GM21526 (cell line): ENCODE results near the gene NOPCHAP1.
"Not testable (repeated sequence)": the region's sequence is repeated elsewhere in the genome, so short reads cannot be mapped to it uniquely, and the experiment has no call there.

Source experiments
- ATAC-seq: cut with Tn5 transposase; IDR thresholded peaks from one replicate; pipeline ENCODE4 v1.9.1; 2021; ENCODE audit warnings: moderate library complexity; ENCODE audit not compliant: unreplicated experiment, low FRiP score

Gene NOPCHAP1

GRCh38 chr12:104986022-104986941 lies at the start of gene NOPCHAP1:
Gene NOPCHAP1, plus strand, starts transcription at chr12:104986316. Its CDS starts 37 bp downstream, at chr12:104986353.
- peak; percentile 88 for ATAC-seq

DNA sequence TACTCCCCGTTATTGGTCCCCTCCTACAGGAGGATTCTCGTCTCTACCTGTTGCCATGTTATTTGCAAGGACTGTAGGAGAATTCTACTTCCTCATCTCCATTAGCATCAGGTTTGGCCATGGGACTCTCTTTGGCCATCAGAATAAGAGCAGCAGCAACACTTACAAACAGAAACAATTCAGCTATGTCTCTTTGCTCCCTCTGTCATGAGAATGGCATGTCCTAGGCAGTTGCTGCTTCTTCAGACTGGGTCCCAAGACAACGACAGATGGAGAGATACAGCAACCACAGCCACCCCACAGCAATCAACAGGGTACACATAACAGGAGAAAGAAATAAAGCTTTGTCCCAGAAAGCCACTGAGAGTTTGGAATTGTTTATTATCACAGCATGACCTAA lies 47.7 kb upstream of the NOPCHAP1 start:
- ATAC-seq = no peak

DNA sequence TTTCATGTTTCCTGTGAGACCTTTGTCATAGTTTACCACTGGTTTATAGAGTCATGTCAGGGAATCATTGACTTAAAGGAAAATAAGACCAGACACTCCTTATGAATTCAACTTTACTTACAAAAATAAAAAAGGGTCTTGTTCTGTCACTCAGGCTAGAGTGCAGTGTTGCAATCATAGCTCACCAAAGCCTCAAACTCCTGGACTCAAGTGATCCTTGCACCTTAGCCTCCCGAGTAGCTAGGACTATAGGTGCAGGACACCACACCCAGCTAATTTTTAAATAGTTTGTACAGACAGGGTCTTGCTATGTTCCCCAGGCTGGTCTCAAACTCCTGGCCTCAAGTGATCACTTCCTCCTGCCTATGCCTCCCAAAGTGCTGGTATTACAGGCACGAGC lies 47.0 kb upstream of the NOPCHAP1 start:
- ATAC-seq = no peak

- ATAC-seq = no peak
Measured at GRCh38 chr12:104941454-104941853, 44.7 kb upstream of the NOPCHAP1 start.

GRCh38 chr12:104942075-104942474 lies 44.0 kb upstream of the NOPCHAP1 start:
- no peak for ATAC-seq

GRCh38 chr12:104943401-104943800 lies 42.7 kb upstream of the NOPCHAP1 start:
- not testable (repeated sequence) for ATAC-seq

DNA sequence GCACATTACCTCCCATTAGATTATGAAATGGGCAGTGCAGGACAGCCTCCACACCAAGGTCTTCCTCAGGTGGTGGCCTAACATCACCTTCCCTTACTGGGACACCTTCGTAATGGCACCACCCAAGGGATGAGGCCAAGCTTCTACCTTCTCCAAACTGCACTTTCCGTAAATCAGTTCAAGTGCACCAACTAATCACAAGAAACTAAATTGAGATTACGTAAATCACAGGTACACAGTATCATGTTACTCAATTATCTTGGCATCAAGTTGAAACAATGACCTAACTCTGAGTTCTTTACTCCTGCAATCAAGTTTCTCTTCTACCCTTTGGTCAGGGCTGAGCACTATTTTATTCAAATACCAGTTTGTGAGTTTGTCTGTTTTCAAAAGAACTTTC lies 41.9 kb upstream of the NOPCHAP1 start:
- ATAC-seq = no peak

GRCh38 chr12:104948716-104949115 lies 37.4 kb upstream of the NOPCHAP1 start:
- ATAC-seq = not testable (repeated sequence)

GRCh38 chr12:104951759-104952509 lies 34.2 kb upstream of the NOPCHAP1 start:
- ATAC-seq = no peak

DNA sequence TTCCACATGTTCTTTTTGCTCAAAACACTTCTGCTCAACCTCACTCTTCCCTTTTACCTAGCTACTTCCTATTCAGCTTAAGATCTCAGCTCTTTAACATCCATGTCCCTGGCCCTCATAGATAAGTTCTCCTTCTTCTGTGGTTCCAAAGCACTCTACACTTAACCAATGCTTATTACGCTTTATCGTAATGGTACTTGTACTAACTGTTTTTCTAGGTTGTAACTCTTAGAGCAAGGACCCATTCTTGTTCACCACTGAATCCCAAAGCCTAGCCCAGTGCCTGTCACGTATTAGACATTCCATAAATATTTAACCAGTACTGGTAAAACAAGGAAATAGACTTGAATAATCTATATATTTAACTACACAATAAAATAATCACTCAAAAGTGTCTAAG lies 33.3 kb upstream of the NOPCHAP1 start:
- no peak for ATAC-seq

DNA sequence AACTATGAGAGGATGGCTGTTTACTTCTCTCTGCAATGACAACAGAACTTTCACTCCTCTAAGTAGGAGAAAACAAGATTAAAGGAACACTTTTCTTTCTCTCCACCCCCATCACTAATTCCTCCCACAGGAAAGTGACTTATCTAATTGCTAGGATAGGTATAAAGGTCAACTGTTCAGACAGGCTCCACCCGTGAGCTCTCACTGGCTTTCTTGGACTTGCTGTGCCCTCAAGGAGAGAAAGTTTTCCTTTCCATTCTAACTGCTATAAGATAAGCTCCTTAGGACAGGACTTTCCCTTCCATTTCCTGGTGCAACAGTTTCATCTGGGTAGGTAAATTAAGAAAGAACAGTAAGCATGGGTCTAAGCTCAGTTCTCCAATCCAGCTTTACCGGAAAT lies 32.8 kb upstream of the NOPCHAP1 start:
- ATAC-seq = no peak

DNA sequence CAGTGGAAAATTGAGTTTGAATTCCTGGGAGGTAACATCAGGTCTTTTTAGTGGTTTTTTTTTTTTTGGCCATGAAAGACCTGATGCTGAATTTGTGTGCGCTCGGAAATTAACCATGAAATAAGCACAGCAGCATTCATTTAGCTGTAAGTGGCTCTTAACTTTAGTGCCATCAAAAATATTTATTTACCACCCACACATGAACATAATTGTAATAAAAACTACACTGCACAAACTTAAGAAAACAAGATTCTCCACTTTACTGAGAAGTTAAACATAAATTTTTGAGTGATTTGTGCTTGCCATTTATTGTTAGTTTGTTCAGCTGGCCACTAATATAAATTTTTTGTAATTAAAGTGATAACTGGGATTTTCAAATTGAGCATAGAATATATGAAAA lies 30.4 kb upstream of the NOPCHAP1 start:
- ATAC-seq = no peak

- no peak for ATAC-seq
Measured at GRCh38 chr12:104956870-104957718, 29.0 kb upstream of the NOPCHAP1 start.

- ATAC-seq = peak; percentile 24
Measured at GRCh38 chr12:104957719-104958000, 28.5 kb upstream of the NOPCHAP1 start.

DNA sequence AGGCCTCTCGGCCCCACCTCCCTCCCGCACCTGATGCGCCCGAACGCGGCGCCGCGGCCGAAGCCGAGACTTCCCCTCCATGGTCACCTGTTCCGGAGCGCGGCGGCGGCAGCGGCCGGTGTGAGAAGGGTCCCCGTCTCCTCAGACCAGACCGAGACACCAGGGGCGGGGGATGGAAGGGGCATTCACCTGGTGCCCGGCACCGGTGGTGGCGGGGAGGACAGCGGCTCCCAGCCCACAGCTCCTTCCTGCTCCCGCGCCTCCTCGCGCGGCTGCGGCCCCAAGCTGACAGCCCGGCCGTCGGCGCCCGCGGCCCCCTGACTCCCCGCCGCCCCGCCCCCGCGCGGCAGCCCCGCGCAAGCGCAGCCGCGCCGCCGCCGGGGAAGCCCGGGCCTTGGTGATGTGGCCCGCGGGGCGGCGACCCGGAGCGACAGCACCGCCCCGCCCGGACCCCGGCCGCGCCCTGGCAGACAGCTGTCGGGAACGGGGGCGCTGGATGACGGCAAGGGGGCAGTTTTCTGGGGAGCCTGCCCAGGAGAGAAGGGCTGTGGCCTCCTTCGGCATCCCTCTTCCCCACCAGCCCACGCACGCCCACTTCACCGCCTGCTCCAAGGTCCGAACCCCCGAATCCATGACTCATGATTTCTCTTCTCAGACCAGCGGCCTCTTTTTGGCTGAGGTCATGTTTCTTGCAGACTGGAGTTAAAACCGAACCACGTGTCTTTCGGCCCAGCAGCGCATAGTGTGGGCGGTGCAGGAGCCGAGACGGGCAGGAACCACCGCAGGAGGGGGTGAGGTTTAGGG lies 27.9 kb upstream of the NOPCHAP1 start, which contains the start of gene SLC41A2:
TSS of gene SLC41A2 (minus strand) at position 290 of the 804 bp plus-strand sequence. CDS start 29,763 bp downstream, outside the sequence.
- ATAC-seq = peak; percentile 69

GRCh38 chr12:104958805-104959334 lies 27.2 kb upstream of the NOPCHAP1 start:
- no peak for ATAC-seq

- no peak for ATAC-seq
Measured at GRCh38 chr12:104959335-104959841, 26.7 kb upstream of the NOPCHAP1 start.

- no peak for ATAC-seq
Measured at GRCh38 chr12:104960464-104960863, 25.7 kb upstream of the NOPCHAP1 start.

DNA sequence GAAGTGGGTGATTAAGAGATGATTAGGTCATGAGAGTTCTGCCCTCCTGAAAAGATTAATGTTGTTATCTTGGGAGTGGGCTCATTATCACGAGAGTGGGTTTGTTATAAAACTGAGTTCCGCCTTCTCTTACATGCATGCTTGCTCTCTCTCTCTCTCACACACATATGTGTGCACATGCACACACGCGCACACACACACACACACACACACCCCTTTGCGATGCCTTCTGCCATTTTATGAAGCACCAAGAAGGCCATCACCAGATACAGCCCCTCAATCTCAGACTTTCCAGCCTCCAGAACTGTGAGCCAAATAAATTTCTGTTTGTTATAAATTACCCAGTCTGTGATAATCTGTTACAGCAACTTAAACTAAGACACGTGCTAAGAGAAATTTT lies 22.4 kb upstream of the NOPCHAP1 start:
- ATAC-seq = no peak
